GM21723 (cell line): ENCODE results near the gene DBF4.
"Not testable (repeated sequence)": the region's sequence is repeated elsewhere in the genome, so short reads cannot be mapped to it uniquely, and the experiment has no call there.

ENCODE experiments used
- ATAC-seq: cut with Tn5 transposase; IDR thresholded peaks from one replicate; pipeline ENCODE4 v1.9.1; 2021; ENCODE audit warnings: mild to moderate bottlenecking, moderate library complexity; ENCODE audit not compliant: unreplicated experiment

The DBF4 gene

GRCh38 chr7:87882151-87882937 is 6.1 kb downstream of the DBF4 start:
- ATAC-seq = no peak

- ATAC-seq = no peak
Observed at GRCh38 chr7:87885018-87885417, 8.7 kb downstream of the DBF4 start.

GRCh38 chr7:87886875-87887274 is 10.6 kb downstream of the DBF4 start:
- ATAC-seq = no peak

- ATAC-seq = no peak
Observed at GRCh38 chr7:87895363-87895762, 19.1 kb downstream of the DBF4 start.

GRCh38 chr7:87899255-87899654 is 23.0 kb downstream of the DBF4 start:
- no peak for ATAC-seq

GRCh38 chr7:87907136-87907906 is 31.0 kb downstream of the DBF4 start:
- not testable (repeated sequence) for ATAC-seq

GRCh38 chr7:87908814-87909213 is 32.5 kb downstream of the DBF4 start:
- not testable (repeated sequence) for ATAC-seq

- no peak for ATAC-seq
Observed at GRCh38 chr7:87912121-87912520, 35.8 kb downstream of the DBF4 start.

GRCh38 chr7:87918740-87919139 is 42.4 kb downstream of the DBF4 start:
- ATAC-seq = no peak

GRCh38 chr7:87919875-87920274 is 43.6 kb downstream of the DBF4 start:
- no peak for ATAC-seq

- no peak for ATAC-seq
Observed at GRCh38 chr7:87920578-87920977, 44.3 kb downstream of the DBF4 start.

GRCh38 chr7:87922759-87923395 is 46.6 kb downstream of the DBF4 start:
- ATAC-seq = not testable (repeated sequence)

GRCh38 chr7:87926581-87927461 is 50.5 kb downstream of the DBF4 start:
- ATAC-seq = peak; percentile 96

- peak; percentile 13 for ATAC-seq
Observed at GRCh38 chr7:87933605-87933952, 57.3 kb downstream of the DBF4 start.

- peak; percentile 98 for ATAC-seq
Observed at GRCh38 chr7:87933953-87934698, 57.8 kb downstream of the DBF4 start, which contains the start of gene ADAM22. Gene ADAM22 (plus strand): TSS chr7:87934251. CDS start chr7:87934466, 215 bp downstream.

GRCh38 chr7:87934699-87935383 is 58.5 kb downstream of the DBF4 start:
- ATAC-seq = peak; percentile 10

- no peak for ATAC-seq
Observed at GRCh38 chr7:87935384-87935706, 59.1 kb downstream of the DBF4 start.

GRCh38 chr7:87941138-87941537 is 64.8 kb downstream of the DBF4 start:
- no peak for ATAC-seq

- peak; percentile 58 for ATAC-seq
Observed at GRCh38 chr7:87944547-87944946, 68.3 kb downstream of the DBF4 start.
